ENCODE data around the gene P3H2. TPM values are rescaled to one million over a fixed set of nuclear protein-coding genes. Genes with fewer than 3 reads are reported as not detected.

P3H2 gene
- total RNA-seq, 1 experiment from 2014 or later: 0.76 TPM

GRCh38 chr3:190108804-190109203 is 11.9 kb downstream of the P3H2 start:
- H3K4me2 ChIP-seq (ENCODE audit: low read length): no peak overlapping the region
- no peaks in the 10 kb centered on the region for H4K20me1 ChIP-seq (ENCODE audit: insufficient read depth)
- no peaks in the 10 kb centered on the region for H3K9me3 ChIP-seq (ENCODE audit: control insufficient read depth in 1 of 2, insufficient read depth in 1 of 2, low read depth in 1 of 2, low read length in 2 of 2)
- H3K4me3 ChIP-seq (replicated peaks in 1 of 2; ENCODE audit: low read depth in 1 of 2, low read length in 2 of 2): no peak overlapping the region
- H3K9ac ChIP-seq (ENCODE audit: low read length): no peak overlapping the region
- ChIA-PET RAD21 (ENCODE audit: low non-redundant PET in 1 of 2, low total read pairs in 2 of 2, uncharacterized antibody in 2 of 2, unreplicated experiment in 2 of 2) (no interaction called here), CTCF (interaction anchor here (1.3 kb wide), 1 partner anchor 12 kb away, joined by 4 read pairs; the partner anchor contains the start of gene P3H2), POLR2A (no interaction called here)
- no peaks in the 10 kb centered on the region for H3K27me3 ChIP-seq (ENCODE audit: insufficient read depth, low read length)
- no TSS peak for BruUV-seq (replicated peaks)
- H3K9me2 ChIP-seq (ENCODE audit: insufficient read depth): no peaks in the 10 kb centered on the region
- H3K27ac ChIP-seq (ENCODE audit: low read depth, low read length): no peak overlapping the region
- no peaks in the 10 kb centered on the region for H3K79me2 ChIP-seq (ENCODE audit: insufficient read depth, low read length)
- intact Hi-C loops (cut with micrococcal nuclease): no loop called here
- H2AFZ ChIP-seq (ENCODE audit: low read depth, low read length, poor library complexity, severe bottlenecking): no peak overlapping the region
- no peaks in the 10 kb centered on the region for H3K4me1 ChIP-seq (ENCODE audit: control insufficient read depth in 1 of 2, insufficient read depth in 2 of 2, low read length in 2 of 2)
- DNase-seq (ENCODE audit: low read depth, low spot score) (no peak), ATAC-seq (no peak)
- no peaks in the 10 kb centered on the region for H3K36me3 ChIP-seq (ENCODE audit: control insufficient read depth in 1 of 2, insufficient read depth in 2 of 2, low read length in 2 of 2)
- TF ChIP-seq CEBPB (IDR thresholded peaks at IDR 0.05; ENCODE audit: low read depth) (no peak), JUND (IDR thresholded peaks at IDR 0.05) (no peak), RAD21 (IDR thresholded peaks at IDR 0.05; ENCODE audit: low read depth) (no peak), EGR1 (IDR thresholded peaks at IDR 0.05; ENCODE audit: low read depth) (no peak), SIN3A (IDR thresholded peaks at IDR 0.05; ENCODE audit: low read depth) (no peak), EZH2 (IDR thresholded peaks at IDR 0.05) (no peak), ZNF274 (IDR thresholded peaks at IDR 0.05; ENCODE audit: low read depth, low read length) (no peak), MAX (IDR thresholded peaks at IDR 0.05) (no peak), TCF7L2 (IDR thresholded peaks at IDR 0.05; ENCODE audit: borderline replicate concordance, extremely low read depth, insufficient read depth, insufficient read length) (no peak)
- TF ChIP-seq, protein P1, sequence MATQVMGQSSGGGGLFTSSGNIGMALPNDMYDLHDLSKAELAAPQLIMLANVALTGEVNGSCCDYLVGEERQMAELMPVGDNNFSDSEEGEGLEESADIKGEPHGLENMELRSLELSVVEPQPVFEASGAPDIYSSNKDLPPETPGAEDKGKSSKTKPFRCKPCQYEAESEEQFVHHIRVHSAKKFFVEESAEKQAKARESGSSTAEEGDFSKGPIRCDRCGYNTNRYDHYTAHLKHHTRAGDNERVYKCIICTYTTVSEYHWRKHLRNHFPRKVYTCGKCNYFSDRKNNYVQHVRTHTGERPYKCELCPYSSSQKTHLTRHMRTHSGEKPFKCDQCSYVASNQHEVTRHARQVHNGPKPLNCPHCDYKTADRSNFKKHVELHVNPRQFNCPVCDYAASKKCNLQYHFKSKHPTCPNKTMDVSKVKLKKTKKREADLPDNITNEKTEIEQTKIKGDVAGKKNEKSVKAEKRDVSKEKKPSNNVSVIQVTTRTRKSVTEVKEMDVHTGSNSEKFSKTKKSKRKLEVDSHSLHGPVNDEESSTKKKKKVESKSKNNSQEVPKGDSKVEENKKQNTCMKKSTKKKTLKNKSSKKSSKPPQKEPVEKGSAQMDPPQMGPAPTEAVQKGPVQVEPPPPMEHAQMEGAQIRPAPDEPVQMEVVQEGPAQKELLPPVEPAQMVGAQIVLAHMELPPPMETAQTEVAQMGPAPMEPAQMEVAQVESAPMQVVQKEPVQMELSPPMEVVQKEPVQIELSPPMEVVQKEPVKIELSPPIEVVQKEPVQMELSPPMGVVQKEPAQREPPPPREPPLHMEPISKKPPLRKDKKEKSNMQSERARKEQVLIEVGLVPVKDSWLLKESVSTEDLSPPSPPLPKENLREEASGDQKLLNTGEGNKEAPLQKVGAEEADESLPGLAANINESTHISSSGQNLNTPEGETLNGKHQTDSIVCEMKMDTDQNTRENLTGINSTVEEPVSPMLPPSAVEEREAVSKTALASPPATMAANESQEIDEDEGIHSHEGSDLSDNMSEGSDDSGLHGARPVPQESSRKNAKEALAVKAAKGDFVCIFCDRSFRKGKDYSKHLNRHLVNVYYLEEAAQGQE (IDR thresholded peaks at IDR 0.05; ENCODE audit: low read depth): no peak

Data from HCT116 (cell line).